Fibroblast of pulmonary artery (primary cell): ENCODE data around the gene PLXND1.
A peak's percentile ranks its signal among the peaks of the same experiment; 100 is the strongest.

Experiments used
- DNase-seq: peaks from one replicate; pipeline ENCODE4 v3.0.0-alpha.2; 2010; ENCODE audit warnings: low read depth
- H3K4me3 ChIP-seq: replicated peaks from 2 replicates; pipeline ENCODE4 v1.5.1; 2011; ENCODE audit warnings: low read depth, mild to moderate bottlenecking, control low read depth, low read length, moderate library complexity
- TF ChIP-seq, protein P1 (sequence below): IDR thresholded peaks from 2 replicates; pipeline ENCODE4 v1.5.1; 2011; ENCODE audit warnings: mild to moderate bottlenecking, control low read depth, low read length, inconsistent platforms; ENCODE audit errors: missing control alignments

The PLXND1 gene

DNA sequence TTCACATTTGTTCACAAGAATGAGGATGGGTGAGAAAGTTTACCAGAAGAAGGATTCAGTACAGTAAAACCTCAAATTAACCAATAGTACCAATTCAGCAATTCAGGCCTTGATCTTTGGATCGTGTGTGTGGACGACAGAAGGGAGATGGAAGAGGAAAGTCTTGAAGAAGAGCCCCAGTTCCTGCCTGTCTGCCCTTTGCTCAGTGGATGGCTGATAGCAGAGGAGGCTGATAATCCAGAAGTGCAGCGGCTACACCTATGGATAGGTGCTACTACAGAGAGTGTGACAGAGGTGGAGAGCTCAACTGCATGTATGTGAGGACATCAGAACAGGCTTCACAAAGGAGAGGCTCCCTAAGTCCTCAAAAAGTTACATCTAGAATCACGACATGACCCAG is 29.2 kb upstream of the PLXND1 start:
- no peak for DNase-seq
- TF ChIP-seq, protein P1, sequence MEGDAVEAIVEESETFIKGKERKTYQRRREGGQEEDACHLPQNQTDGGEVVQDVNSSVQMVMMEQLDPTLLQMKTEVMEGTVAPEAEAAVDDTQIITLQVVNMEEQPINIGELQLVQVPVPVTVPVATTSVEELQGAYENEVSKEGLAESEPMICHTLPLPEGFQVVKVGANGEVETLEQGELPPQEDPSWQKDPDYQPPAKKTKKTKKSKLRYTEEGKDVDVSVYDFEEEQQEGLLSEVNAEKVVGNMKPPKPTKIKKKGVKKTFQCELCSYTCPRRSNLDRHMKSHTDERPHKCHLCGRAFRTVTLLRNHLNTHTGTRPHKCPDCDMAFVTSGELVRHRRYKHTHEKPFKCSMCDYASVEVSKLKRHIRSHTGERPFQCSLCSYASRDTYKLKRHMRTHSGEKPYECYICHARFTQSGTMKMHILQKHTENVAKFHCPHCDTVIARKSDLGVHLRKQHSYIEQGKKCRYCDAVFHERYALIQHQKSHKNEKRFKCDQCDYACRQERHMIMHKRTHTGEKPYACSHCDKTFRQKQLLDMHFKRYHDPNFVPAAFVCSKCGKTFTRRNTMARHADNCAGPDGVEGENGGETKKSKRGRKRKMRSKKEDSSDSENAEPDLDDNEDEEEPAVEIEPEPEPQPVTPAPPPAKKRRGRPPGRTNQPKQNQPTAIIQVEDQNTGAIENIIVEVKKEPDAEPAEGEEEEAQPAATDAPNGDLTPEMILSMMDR: no peak
- H3K4me3 ChIP-seq: no peak overlapping the region

DNA sequence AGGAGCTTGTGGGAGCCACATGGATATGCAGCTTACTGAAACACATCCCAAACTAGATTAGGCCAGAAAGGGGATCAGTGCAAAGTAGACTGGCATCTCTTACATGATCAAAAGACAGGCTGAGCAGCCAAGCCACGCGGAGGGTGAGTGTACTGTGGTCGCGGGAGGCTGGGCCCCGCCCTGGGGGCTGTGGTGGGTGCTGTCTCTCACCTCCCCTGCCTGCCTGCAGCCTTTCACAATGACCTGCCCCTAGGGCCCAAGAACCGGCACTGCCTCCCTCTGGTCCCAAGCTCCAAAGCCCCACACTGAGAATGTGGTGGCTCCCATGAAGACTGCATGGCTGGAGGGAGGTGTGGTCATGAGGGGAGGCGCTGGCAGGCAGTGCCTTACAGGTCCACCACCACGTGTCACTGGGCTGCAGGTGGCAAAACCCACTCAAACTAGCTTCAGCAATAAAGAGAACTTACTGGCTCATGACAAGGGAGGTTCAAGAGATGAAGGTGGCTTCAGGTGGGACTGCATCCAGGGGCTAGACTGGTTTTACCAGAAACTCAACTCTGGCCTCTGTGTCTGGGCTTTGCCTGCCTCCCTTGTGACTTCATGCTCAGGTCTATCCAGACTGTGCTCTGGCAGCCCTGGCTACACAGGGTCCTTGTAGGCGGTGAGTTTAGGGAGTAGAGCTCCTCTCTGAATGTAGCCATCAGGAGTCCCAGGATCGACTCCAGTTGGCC is 27.4 kb upstream of the PLXND1 start:
- TF ChIP-seq, protein P1: no peak
- no peak for DNase-seq
- no peak overlapping the region for H3K4me3 ChIP-seq

DNA sequence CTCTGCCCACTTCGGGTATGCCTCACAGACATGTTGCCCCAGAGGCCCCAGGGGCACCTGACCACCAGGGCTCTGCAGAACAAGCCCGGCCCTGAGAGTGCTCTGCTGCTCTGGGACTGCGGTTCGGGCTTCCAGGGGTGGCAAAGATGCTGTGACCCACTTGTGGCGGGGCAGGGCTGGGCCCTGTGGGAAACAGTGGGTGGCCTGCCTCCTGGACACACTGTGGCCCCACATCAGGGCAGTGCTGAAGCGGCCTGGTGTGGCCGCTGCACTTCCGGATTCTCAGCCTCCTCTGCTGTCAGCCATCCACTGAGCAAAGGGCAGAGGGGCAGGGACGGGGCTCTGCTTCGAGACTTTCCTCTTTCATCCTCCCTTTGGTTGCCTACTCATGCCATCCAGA is 26.5 kb upstream of the PLXND1 start:
- H3K4me3 ChIP-seq: no peak overlapping the region
- TF ChIP-seq, protein P1: no peak

DNA sequence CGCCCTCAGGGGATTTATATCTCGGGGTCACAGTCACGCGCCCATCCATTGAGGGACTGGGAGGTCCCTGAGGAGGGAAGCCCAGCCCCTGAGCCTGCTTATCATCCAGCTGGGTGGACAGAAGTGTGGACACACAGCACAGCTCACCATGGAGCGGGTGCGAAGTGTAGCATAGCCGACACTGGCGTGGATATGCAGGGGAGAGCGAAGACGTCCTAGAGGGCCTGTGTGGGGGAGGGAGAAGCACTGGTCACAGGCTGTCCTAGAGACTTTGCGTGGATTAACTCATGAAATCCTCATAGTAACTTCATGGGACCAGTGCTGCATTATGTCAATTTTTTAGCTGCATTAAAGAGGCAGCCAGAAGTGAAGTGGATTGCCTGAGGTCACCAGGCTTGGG is 26.1 kb upstream of the PLXND1 start:
- TF ChIP-seq, protein P1: no peak
- no peak for DNase-seq
- no peak overlapping the region for H3K4me3 ChIP-seq

More for the DNA sequence above, 26.5 kb upstream of the PLXND1 start:
- no peak for DNase-seq

DNA sequence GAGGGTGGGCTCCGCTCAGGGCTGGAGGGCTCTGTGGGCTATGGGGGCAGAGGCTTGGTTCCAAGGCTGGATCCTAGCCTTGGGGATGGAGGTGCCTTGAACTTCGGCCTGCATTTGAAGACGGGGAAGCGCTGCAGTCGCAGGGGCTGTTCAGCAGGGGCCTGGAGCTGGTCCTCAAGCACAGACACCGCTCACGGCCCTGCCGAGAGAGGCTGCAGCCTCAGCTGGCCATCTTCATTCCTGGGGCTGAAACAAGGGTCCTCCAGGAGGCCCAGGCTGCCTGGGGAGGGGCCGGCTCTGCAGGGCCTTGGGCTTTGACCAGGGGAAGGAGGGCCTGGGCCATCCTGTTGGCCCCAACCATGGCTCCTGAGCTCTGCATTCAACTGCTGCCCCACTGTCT is 25.6 kb upstream of the PLXND1 start:
- no peak for DNase-seq
- H3K4me3 ChIP-seq: no peak overlapping the region
- TF ChIP-seq, protein P1: no peak

DNA sequence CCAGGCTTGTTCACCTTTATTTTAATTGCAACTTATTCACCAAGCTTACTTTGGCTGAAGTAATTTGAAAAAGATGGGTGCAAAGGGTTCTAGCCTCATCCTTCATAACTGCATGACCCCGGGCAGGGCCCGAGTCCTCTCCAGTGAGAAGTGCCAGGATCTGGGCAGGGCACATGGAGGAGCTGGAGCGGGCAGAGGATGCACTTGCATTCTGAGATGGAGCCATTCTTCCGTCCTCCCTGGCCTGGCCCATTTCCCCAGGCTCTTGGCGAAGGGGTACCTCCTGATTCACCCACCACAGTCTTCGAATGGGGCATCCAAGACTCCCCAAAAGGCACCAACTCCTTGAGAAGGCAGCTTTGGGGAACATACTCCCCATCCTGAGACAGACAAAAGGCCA is 22.5 kb upstream of the PLXND1 start:
- DNase-seq: no peak
- no peak overlapping the region for H3K4me3 ChIP-seq
- TF ChIP-seq, protein P1: no peak

DNA sequence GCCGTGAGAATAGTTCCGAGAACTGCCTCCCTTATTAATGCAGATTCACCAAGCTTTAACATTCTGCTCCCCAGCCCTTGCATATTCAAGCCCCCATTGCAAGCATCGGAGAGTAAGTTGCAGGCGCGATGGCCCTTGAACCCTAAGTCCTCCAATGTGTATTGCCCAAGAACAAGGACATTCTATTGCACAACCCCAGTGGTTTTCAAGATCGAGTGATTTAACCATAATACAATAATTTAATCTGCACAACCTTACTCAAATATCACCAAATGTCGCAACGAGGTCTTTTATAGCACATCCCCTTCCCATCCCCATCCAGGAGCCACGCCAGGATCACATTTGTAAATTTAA is 21.7 kb upstream of the PLXND1 start:
- peak overlapping the region; percentile 42 for H3K4me3 ChIP-seq
- TF ChIP-seq, protein P1: no peak

More for the DNA sequence above, 21.7 kb upstream of the PLXND1 start:
- DNase-seq: no peak
